GM18498 (cell line): ENCODE data around the gene BNC2.

Experiments
- ATAC-seq: cut with Tn5 transposase; IDR thresholded peaks from one replicate; pipeline ENCODE4 v1.9.1; 2021; ENCODE audit warnings: mild to moderate bottlenecking, moderate library complexity; ENCODE audit not compliant: unreplicated experiment

BNC2 gene

DNA sequence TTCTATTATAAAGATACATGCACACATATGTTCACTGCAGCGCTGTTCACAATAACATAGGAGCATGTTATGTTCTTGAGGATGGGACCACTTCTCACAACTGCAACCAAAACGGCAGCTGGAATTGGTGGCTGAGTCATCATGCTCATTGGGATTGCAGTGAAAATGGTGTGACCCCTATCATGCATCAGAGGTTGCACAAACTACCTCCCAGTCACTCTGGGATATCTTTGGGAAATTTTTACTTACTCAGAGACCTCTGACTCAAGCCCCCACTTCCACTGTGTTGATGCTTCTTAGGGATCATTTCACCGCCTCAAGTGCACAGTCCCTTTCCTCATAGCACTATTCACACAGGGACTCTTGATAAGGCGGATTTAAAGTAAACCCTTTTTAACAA, 474.1 kb downstream of the BNC2 start:
- ATAC-seq: no peak

- ATAC-seq: no peak
Measured at GRCh38 chr9:16391369-16391768, 479.1 kb downstream of the BNC2 start.

DNA sequence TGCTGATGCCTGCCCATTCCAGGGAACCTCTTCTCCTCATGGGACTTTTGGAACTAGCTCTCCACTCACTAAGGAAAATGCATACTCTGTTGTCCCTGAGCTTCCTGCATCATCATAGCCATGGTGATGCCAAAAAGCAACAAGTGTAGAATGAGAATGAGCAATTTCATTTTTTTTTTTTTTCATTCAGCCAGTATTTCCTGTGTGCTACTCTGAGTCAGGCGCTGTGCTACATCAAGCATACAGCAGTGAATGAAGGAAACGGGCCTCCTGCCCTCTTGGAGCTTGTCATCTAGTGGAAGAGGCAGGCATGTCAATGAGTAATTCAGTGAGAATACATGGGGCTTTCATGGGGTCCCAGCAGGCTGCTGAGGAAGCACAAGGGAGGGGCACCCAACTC, 483.1 kb downstream of the BNC2 start:
- no peak for ATAC-seq

GRCh38 chr9:16386827-16387077, 483.7 kb downstream of the BNC2 start:
- no peak for ATAC-seq

DNA sequence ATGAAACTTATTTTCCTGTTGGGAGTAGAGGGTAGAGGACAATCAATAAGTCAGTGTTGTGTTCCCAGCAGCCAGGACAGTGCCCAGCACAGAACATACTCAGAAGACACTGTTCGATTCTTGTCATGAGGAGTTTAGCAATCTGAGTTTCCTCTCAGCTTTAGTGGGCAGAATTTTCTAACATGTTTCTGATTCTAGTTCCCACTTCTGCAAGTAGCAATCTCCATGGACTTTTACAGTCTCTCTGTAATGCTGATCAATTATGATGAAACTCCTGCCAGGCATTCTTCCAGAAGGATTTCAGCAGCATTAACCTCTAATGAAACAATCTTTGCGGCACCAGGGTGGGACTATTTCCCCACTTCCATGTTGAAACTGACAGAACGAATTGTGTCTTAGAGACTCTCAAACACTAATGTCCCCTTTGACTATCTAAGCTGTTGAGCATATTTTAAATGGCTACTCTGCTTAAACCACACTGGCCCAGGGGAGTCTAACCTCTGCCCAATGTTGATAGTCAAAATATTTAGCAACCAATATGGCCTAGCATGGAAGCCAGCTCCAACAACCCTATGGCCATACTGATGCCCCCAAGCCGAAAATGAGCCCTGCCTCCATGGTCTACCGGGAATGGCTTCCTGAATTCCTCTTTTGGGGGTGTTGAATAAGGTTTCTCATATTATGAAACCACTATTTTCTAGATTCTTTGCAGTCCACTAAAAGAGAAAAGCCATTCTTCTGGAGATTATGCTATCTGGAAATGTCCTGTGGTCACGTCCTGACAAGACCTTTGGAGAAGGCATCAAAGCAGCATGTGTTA, 484.3 kb downstream of the BNC2 start:
- no peak for ATAC-seq

- ATAC-seq: no peak
Measured at GRCh38 chr9:16385590-16385989, 484.9 kb downstream of the BNC2 start.

- ATAC-seq: no peak
Measured at GRCh38 chr9:16384993-16385392, 485.5 kb downstream of the BNC2 start.

DNA sequence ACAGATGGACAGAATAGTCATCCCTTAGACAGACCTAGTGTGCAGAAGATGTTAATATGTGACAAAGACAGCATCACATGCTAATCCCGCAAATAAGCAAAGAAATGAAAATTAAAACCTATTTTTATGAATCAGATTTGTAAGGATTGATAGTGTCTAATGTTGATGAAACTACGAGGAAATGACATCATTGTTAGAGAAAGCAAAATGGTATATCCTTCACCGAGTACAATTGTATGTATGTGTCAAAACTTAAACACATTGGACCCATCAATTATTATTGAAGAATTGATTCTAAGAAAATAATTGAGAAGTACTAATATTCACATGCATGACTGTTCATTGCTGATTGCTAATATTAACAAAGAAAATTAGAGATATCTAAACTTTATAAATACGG, 493.2 kb downstream of the BNC2 start:
- ATAC-seq: no peak

DNA sequence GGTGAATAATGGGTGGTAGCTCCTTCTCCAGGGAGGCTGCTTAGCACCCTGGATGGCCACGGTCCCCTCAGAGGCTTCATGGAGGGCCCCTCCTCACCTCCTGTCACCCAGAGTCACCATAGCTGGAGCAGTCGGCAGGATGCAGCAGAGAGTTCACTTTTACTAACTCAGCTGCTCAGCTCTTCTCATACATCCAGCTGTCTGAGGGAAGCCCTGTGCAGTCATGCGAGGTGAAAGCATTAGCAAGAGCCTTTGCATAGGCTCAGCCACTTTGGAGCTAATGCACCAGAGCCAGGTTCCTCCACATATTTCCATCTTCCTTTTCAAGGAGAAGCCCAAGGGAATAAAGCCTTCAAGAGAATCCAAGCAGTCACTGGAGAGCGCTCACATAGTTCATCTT, 499.2 kb downstream of the BNC2 start:
- ATAC-seq: no peak

DNA sequence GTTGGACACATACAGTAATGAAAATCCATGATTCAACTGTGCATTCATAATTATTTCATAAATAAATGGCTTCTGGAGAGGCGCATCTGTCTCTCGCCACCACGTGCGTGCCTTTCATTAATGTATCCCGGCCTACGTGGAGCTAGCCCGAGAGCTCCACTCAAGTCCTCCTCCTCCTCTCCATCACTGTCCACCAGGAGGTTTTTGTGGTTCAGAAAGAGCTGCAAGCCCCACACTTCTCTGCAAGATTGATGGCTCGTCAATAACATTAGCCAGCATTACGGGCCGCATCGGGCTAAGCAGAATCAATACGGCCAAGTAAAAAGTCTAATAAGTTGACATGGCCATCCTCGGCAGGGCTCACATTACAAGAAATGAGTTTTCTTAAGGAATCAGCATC, 499.8 kb downstream of the BNC2 start:
- ATAC-seq: no peak

DNA sequence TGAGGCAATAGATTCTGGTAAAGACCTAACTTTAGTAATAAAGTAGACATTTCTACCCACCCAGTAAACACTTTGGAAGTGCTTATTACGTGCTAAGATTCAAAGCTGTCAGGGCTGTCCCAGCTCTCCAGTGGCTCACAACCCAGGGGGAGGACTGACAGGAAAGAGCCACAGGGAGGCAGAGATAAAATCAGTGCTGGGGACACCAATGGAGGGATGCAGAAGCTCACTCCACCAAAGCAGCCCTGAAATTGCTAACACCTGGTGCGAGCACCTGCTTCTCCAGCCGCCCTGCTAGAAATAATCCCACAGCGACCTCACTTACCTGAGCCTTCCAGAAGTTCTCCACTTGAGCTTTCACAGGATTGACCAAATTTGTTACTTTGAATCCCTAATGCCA, 501.0 kb downstream of the BNC2 start:
- no peak for ATAC-seq

DNA sequence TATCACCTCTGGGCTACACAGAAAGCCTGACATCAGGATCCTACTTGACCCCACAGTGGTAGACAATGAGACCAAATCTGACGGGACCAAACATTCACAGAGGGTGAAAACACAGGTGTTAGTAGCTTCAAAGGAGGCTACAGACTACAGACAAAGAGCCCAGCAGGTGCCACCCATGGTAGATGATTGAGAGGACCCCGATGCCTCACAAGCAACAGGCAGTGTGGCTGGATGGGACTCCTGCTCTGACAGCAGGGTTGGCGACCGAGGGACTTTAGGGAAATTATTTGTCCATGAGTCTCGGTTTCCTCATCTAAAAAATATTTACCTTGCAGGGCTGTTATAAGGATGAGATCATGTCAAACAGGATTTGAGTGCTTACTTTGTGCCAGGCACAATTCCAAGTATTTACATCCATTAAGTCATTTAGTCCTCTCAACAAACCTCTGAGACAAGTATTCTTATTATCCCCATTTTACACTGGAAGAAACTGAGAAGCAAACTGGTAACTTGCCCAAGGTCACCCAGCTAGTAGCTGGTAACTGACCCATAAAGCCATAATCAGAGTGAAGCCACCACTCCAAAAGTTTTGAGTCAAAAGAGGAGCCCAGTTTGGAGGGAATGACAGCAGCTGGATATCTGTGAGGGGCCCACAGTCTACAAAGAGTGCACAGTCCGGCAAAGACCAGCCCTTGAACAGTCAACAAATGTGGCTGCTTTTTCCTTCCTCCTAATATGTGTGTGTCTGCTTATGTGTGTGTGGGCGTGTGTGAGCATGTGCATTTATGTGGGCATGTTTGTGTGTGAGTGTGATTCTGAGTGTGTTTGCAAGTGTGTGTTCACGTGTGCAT, 502.0 kb downstream of the BNC2 start:
- no peak for ATAC-seq

- ATAC-seq: no peak
Measured at GRCh38 chr9:16367605-16368231, 502.8 kb downstream of the BNC2 start.

DNA sequence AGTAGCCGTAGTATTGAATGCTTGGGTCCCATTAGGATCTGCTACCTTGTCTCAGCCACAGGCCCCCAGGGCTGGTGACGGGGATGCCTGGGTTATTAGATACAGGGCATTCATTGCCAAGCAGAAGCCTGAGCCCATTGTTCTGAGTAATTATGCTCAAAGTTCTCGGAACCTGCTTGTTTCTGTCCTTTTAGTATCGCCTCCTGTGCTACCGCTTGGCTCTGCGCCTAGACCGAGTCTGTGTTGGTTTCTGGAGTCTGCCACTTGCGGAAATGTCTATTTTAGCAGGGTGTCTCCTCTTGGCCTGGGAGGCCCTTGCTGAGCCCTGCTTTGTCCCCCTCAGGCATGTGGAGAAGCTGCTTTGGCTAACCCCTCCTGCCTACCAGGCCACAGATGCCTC, 506.1 kb downstream of the BNC2 start:
- ATAC-seq: no peak

DNA sequence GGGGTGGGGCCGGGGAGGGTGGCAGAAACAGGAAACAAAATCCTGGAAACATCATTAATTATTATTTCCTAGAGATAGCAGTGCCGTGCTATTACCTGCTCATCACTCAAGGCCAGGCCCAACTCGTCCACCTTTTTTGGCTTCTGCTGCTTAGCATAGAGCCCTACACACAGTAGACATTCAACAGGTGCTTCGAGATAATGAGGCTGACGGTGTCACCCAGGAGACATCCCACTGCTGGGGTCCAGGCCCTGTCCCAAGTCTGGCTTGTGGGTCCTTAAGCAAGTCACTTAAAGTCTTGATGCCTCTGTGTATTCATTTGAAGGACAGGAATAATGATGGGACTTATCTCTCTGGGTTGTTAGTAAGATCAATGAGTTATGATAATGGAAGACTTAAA, 506.6 kb downstream of the BNC2 start:
- ATAC-seq: no peak

- no peak for ATAC-seq
Measured at GRCh38 chr9:16363073-16363781, 507.2 kb downstream of the BNC2 start.

DNA sequence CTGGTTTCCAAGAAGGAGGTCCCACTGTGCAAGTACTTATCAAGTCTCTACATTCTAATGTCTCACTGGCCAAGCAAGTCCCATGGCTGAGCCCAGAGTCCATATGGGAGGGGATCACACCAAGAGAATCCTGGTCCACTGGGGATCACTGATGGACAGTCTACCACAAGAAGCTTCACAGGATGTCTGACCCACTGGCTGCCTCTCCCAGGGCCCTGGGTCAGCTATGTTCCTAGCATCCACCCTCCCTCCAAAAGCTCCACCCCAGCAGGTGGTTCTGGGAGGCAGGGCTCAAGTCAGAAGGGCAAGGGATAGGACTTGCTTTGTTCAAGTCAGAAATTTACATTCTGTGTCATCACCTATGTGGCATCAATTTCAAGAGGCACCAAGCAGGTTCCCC, 508.5 kb downstream of the BNC2 start:
- no peak for ATAC-seq

DNA sequence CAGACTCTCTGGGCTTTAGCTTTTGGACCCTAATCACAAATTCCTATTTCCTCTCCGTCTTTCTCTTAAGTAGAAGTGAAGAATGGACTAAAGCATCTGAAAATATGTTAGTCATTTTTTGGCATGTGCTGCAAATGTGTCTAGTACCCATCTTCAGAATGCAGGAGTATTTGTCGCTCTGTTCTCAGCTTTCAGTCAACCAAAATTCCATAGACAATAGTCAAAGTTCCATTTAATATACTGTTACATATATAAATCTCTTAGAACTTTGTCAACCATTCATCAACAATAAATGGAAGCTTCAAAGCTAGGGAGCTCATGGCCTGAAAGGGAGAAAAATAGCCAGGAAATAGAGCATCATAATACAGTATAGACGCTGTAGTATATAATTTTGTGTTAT, 509.4 kb downstream of the BNC2 start:
- no peak for ATAC-seq

DNA sequence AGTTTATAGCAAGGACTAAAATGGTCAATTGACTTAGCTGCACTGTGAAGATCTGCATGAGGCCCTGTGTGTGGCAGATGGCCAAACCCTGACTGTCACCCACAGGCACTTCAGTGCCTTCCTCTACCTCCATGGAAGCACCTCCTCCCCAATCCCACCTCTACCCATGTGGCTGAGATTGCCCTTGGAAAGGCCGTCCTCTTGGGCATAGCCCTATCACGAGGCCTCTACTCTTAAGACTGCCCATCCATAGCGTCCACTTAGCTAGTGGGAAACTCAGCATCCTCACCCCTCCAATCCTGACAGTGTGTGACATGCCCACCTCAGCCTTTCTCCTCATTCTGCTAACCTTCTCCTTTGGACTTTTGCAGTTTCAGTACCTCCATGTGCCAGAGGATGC, 510.2 kb downstream of the BNC2 start:
- no peak for ATAC-seq
